NB4 (cell line): ENCODE data around the gene FAM20C.

Experiments
- CTCF ChIP-seq: IDR thresholded peaks from one replicate; pipeline ENCODE4 v1.5.1; 2012; ENCODE audit warnings: low read depth, low read length
- POLR2A ChIP-seq: IDR thresholded peaks from 2 replicates; pipeline ENCODE4 v1.6.1; 2011; ENCODE audit warnings: mild to moderate bottlenecking; ENCODE audit not compliant: insufficient read length; ENCODE audit errors: extremely low read depth

- TF ChIP-seq CTCF (no peak), POLR2A (no peak)
These were observed 25.4 kb downstream of the FAM20C start for GRCh38 chr7:217781-218180.
